RWPE2 (cell line): ENCODE data around the gene USP40.

Experiments
- ATAC-seq: fragments of 200-7000 bp; cut with Tn5 transposase; 3 replicates; pipeline ENCODE4 v1.9.1; 2021; ENCODE audit warnings: low read depth
- DNase-seq: peaks from one replicate; pipeline ENCODE4 v3.0.0-alpha.2; 2020; ENCODE audit warnings: low spot score
- H3K27ac ChIP-seq: fragments of 450-650 bp; 2 replicates; pipeline ENCODE4 v1.5.1; 2017; ENCODE audit warnings: mild to moderate bottlenecking; ENCODE audit not compliant: poor library complexity, severe bottlenecking
- H3K27me3 ChIP-seq: fragments of 250-450 bp; sonication (Bioruptor Pico); 2 replicates; pipeline ENCODE4 v1.5.1; 2021; ENCODE audit warnings: mild to moderate bottlenecking, moderate library complexity; ENCODE audit not compliant: insufficient read depth, poor library complexity, severe bottlenecking
- H3K36me3 ChIP-seq: fragments of 250-450 bp; sonication (Bioruptor Pico); 2 replicates; pipeline ENCODE4 v1.5.1; 2020; ENCODE audit warnings: low read depth, mild to moderate bottlenecking, moderate library complexity
- H3K4me1 ChIP-seq: fragments of 250-450 bp; sonication (Bioruptor Pico); 2 replicates; pipeline ENCODE4 v1.5.1; 2021; ENCODE audit warnings: mild to moderate bottlenecking, moderate library complexity; ENCODE audit not compliant: insufficient read depth, poor library complexity, severe bottlenecking
- H3K4me3 ChIP-seq: fragments of 250-450 bp; sonication (Bioruptor Pico); 2 replicates; pipeline ENCODE4 v1.5.1; 2021; ENCODE audit warnings: mild to moderate bottlenecking, moderate library complexity; ENCODE audit not compliant: severe bottlenecking
- H3K9me3 ChIP-seq: fragments of 250-450 bp; sonication (Bioruptor Pico); 2 replicates; pipeline ENCODE4 v1.5.1; 2021; ENCODE audit warnings: mild to moderate bottlenecking, moderate library complexity; ENCODE audit not compliant: severe bottlenecking
- TF ChIP-seq, protein P1 (sequence below): fragments of 450-650 bp; IDR thresholded peaks from one replicate; pipeline ENCODE4 v1.5.1; 2017; ENCODE audit warnings: mild to moderate bottlenecking, moderate library complexity; ENCODE audit not compliant: poor library complexity, severe bottlenecking

Gene USP40

DNA sequence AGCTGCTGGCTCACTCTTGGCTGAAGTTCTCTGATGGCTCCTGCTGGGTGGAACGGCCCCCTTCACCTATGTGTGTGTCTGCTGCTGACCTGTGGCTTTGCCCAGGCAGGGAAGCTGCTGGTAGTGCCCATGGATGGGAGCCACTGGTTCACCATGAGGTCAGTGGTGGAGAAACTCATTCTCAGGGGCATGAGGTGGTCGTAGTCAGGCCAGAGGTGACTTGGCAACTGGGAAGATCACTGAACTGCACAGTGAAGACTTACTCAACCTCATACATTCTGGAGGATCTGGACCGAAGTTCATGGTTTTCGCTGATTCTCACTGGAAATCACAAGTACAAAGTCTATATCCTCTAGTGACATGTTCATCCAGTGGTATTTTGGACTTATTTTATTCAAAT is 36.9 kb upstream of the USP40 start:
- TF ChIP-seq, protein P1, sequence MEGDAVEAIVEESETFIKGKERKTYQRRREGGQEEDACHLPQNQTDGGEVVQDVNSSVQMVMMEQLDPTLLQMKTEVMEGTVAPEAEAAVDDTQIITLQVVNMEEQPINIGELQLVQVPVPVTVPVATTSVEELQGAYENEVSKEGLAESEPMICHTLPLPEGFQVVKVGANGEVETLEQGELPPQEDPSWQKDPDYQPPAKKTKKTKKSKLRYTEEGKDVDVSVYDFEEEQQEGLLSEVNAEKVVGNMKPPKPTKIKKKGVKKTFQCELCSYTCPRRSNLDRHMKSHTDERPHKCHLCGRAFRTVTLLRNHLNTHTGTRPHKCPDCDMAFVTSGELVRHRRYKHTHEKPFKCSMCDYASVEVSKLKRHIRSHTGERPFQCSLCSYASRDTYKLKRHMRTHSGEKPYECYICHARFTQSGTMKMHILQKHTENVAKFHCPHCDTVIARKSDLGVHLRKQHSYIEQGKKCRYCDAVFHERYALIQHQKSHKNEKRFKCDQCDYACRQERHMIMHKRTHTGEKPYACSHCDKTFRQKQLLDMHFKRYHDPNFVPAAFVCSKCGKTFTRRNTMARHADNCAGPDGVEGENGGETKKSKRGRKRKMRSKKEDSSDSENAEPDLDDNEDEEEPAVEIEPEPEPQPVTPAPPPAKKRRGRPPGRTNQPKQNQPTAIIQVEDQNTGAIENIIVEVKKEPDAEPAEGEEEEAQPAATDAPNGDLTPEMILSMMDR = no peak
- H3K4me1 ChIP-seq = no peaks in the 10 kb centered on the region
- H3K27ac ChIP-seq = no peak overlapping the region
- H3K36me3 ChIP-seq = no peaks in the 10 kb centered on the region
- H3K27me3 ChIP-seq = no peaks in the 10 kb centered on the region
- no peaks in the 10 kb centered on the region for H3K9me3 ChIP-seq
- ATAC-seq = no peak
- no peak overlapping the region for H3K4me3 ChIP-seq
- DNase-seq = no peak

DNA sequence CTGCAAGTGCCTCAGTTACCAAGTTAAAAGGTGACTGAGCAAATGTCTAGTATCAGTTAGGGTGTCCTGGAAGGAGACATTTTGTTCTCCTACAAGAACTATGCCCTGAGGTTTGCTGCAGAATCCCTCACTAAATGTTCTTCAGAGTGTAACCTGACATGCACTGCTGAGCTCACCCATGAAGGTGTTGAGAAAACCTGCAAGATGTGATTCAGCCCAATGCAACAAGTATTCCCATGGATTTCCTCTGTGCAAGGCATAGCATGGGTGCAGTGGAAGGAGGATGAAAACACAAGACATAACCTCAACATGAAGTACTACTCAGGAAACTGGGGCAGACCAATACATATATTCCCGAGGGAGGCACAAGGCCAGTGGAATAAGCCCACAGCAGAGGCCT is 35.5 kb upstream of the USP40 start:
- Histone ChIP-seq H3K27ac (no peak overlapping the region), H3K9me3 (no peaks in the 10 kb centered on the region), H3K4me3 (no peak overlapping the region), H3K4me1 (no peaks in the 10 kb centered on the region), H3K36me3 (no peaks in the 10 kb centered on the region), H3K27me3 (no peaks in the 10 kb centered on the region)
- ATAC-seq = no peak
- DNase-seq = no peak
- TF ChIP-seq, protein P1 = no peak

DNA sequence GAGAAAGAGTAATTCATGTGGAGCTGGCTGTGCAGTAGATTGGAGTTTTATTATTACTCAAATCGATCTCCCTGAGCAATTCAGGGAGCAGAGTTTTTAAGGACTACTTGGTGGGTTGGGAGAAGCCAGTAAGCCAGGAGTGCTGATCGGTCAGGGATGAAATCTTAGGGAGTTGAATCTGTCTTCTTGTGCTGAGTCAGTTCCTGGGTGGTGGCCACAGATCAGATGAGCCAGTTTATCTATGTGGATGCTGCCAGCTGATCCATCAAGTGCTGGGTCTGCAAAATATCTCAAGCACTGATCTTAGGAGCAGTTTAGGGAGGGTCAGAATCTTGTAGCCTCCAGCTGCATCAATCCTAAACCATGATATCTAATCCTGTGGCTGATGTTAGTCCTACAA is 33.8 kb upstream of the USP40 start:
- DNase-seq = no peak
- Histone ChIP-seq H3K27me3 (no peaks in the 10 kb centered on the region), H3K4me1 (no peaks in the 10 kb centered on the region), H3K27ac (no peak overlapping the region), H3K36me3 (no peaks in the 10 kb centered on the region), H3K9me3 (no peaks in the 10 kb centered on the region), H3K4me3 (no peak overlapping the region)
- TF ChIP-seq, protein P1 = no peak
- no peak for ATAC-seq

DNA sequence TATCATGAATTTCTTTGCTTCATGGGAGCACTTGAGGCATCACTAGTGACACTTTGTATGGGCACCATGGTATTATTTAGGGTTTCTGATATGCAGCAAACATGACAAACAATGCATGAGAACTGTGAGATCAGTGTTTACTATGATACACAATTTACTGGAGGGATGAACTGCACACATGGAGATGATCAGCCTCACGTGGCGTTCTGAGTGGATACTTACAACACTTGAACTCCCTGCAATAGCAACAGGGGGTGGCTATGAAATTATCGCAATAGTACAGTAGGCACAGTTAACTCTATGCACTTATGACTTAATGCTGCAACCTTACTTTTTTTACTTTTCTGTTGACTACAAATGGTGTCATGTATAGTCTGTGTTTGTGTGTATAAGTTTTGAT is 32.4 kb upstream of the USP40 start:
- no peaks in the 10 kb centered on the region for H3K9me3 ChIP-seq
- TF ChIP-seq, protein P1 = no peak
- no peak for ATAC-seq
- H3K4me1 ChIP-seq = no peaks in the 10 kb centered on the region
- no peak overlapping the region for H3K4me3 ChIP-seq
- no peaks in the 10 kb centered on the region for H3K36me3 ChIP-seq
- H3K27ac ChIP-seq = no peak overlapping the region
- DNase-seq = no peak
- H3K27me3 ChIP-seq = no peaks in the 10 kb centered on the region

DNA sequence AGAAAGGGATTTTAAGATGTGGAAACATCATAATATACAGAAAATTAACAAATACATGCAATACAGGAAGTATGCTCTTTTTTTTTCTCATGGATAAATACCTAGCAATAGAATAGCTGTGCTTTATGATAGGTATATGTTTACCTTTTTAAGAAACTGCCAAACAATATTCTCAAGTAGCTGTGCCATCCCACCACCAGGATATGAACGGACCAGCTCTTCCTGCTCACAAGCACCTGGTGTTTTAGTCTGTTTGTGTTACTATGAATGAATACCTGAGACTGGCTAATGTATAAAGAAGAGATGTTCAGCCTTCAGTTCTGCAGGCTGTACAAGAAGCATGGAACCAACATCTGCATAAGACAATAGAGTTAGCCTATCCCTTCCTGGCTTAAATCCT is 30.9 kb upstream of the USP40 start:
- Histone ChIP-seq H3K27me3 (no peaks in the 10 kb centered on the region), H3K4me1 (no peaks in the 10 kb centered on the region), H3K4me3 (no peak overlapping the region), H3K27ac (no peak overlapping the region), H3K36me3 (no peaks in the 10 kb centered on the region), H3K9me3 (no peaks in the 10 kb centered on the region)
- TF ChIP-seq, protein P1 = no peak
- ATAC-seq (no peak), DNase-seq (no peak)
